ENCODE measurements around the gene TIMM8B. TPM values are rescaled to one million over a fixed set of nuclear protein-coding genes. Genes with fewer than 3 reads are reported as not detected.
"Not testable (repeated sequence)": the region's sequence is repeated elsewhere in the genome, so short reads cannot be mapped to it uniquely, and the experiment has no call there.

TIMM8B gene
- total RNA-seq, 1 experiment from 2014 or later, result 47.0 TPM

DNA sequence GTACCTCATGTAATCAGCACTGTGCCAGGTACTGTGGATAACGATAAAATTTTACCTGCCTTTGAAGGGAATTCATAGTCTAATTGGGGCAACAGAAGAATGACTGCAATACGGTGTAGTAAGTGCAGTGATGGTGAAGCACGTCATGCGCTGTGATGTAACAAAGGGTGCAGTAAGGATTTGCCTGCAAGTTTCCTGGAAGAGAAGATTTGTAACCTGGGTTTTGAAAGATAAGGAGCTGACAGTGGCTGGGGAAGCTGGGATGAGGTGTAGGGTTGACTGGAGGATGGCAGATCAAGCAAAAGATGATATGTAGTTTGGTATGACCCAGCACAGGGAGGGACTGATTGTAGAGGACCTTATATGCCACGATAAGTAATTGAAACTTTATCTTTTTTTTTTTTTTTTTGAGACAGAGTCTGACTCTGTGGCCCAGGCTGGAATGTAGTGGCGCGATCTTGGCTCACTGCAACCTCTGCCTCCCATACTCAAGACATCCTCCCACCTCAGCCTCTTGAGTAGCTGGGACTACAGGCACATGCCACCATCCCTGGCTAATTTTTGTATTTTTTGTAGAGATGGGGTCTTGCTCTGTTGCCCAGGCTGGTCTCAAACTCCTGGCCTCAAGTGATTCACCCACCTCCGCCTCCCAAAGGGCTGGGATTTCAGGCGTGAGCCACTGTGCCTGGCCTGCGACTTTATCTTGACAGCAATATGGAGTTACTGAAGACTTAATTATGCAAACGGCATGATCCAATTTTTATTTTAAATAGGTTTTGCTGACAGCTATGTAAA is 11.4 kb upstream of the TIMM8B start:
- peaks cover 32% of the 10 kb centered on the region for H3K36me3 ChIP-seq
- no peaks in the 10 kb centered on the region for H3K27me3 ChIP-seq
- no peak overlapping the region for H3K4me3 ChIP-seq
- H3K9me3 ChIP-seq, result no peaks in the 10 kb centered on the region
- no peak for DNase-seq

DNA sequence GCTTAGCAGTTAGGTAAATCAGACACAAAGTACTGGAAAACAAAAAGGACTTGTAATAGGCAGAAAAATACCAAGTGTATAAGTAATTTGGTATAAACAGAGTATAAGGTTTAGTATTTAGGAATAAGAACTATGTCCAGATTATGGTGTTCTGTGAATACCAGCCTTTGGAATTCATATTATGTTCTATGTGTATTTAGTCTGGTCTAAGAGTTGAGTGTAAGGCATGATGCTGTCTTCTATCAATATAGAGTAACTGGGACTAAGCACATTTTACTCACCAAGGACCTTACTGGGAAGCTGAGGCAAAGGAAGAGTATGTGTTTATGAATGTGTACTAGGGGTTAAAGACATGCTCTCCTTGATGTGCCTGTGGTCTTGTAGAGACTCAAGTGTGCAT is 9.6 kb upstream of the TIMM8B start:
- peaks cover 48% of the 10 kb centered on the region for H3K36me3 ChIP-seq
- H3K27me3 ChIP-seq, result no peaks in the 10 kb centered on the region
- no peak overlapping the region for H3K4me3 ChIP-seq
- no peak for DNase-seq
- H3K9me3 ChIP-seq, result no peaks in the 10 kb centered on the region

DNA sequence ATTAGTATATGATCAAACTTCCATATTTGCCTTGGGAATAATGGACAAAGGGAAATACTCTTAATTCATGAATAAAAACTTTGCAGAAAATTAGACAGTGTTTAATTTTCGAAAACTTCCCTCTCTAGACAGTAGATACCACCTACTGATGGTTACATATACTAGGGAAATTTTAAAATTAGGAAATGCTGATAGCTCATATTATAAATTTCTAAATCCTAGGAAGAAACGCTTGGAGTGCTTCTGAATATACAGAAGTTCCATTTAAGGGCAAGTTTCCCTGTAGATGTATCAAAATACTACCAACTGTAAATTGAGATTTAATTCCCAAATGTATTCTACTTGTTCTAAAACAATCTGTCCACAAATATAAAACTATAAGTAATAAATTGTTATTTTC is 8.7 kb upstream of the TIMM8B start:
- peaks cover 57% of the 10 kb centered on the region for H3K36me3 ChIP-seq
- not testable (repeated sequence) for H3K27me3 ChIP-seq, H3K9me3 ChIP-seq, H3K4me3 ChIP-seq, DNase-seq

DNA sequence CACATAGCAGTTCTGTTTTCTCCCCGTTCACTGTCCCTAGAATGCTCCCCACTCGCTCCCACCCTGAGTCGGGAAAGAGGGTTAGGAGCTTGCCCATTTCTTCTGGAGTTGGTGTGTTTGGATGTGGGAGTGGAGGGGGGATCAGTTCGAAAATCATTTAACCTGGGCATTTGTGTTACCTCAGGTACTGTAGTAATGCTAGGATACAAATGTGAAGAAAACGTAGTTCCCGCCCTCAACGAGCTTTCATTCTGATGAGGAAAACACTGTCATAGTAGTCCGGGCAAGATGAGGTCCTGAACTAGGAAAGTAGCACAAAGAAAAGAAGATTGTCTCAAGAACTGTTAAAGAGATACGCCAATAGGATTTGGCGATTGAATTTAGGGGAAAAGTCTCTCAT is 656 bp upstream of the TIMM8B start:
- H3K9me3 ChIP-seq, result no peaks in the 10 kb centered on the region
- DNase-seq, result no peak
- peak overlapping the region; percentile 93 for H3K4me3 ChIP-seq
- H3K27me3 ChIP-seq, result no peaks in the 10 kb centered on the region
- peaks cover 84% of the 10 kb centered on the region for H3K36me3 ChIP-seq

DNA sequence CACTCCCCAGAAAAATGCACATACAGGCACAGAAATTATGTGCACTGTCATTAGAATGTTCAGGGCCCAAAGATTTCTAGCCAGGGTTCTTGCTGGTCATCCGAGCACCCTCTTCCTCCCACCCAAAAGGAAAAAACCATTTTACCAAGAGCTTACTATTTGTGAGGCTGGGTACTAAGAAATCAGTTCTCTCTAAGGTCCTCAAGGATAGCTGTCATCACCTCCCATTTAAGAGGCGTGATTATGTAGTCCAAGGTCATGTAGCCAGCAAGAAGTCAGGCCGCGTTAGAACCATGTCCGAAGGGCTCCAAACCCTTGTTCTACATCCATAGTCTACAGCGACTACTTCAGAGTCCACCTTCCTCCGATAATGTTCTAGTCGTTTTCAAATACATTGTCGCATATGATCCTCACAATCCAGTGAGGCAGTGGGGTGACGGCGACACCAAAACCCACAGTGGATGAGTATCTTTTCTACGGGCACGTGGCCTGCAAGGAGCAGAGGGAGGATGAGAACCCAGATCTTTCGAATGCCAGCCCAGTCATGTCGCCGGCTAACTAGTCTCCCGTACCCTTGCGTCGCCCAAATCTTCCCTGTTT is 634 bp downstream of the TIMM8B start:
- DNase-seq, result peak; percentile 20
- no peaks in the 10 kb centered on the region for H3K27me3 ChIP-seq
- H3K9me3 ChIP-seq, result no peaks in the 10 kb centered on the region
- H3K4me3 ChIP-seq, result peak overlapping the region; percentile 93
- H3K36me3 ChIP-seq, result peaks cover 81% of the 10 kb centered on the region

DNA sequence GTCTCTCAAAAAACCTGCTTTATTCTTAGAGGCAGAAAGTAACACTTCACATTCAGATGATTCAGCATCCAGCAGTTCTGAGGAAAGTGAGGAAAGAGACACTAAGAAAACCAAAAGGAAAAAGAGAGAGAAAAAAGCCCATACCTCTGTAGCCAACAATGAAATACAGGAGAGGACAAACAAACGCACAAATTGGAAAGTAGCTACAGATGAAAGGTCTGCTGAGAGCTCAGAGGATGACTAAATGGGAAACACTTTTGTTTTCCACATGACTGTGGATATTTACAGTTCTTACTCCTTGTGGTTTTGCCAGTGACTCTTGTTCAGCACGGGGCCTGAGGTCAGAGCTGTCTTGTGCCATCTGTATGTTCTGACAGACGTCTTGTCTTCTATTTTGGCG is 3.8 kb downstream of the TIMM8B start:
- no peaks in the 10 kb centered on the region for H3K27me3 ChIP-seq
- H3K36me3 ChIP-seq, result peaks cover 81% of the 10 kb centered on the region
- H3K9me3 ChIP-seq, result no peaks in the 10 kb centered on the region
- H3K4me3 ChIP-seq, result no peak overlapping the region
- peak; percentile 29 for DNase-seq

DNA sequence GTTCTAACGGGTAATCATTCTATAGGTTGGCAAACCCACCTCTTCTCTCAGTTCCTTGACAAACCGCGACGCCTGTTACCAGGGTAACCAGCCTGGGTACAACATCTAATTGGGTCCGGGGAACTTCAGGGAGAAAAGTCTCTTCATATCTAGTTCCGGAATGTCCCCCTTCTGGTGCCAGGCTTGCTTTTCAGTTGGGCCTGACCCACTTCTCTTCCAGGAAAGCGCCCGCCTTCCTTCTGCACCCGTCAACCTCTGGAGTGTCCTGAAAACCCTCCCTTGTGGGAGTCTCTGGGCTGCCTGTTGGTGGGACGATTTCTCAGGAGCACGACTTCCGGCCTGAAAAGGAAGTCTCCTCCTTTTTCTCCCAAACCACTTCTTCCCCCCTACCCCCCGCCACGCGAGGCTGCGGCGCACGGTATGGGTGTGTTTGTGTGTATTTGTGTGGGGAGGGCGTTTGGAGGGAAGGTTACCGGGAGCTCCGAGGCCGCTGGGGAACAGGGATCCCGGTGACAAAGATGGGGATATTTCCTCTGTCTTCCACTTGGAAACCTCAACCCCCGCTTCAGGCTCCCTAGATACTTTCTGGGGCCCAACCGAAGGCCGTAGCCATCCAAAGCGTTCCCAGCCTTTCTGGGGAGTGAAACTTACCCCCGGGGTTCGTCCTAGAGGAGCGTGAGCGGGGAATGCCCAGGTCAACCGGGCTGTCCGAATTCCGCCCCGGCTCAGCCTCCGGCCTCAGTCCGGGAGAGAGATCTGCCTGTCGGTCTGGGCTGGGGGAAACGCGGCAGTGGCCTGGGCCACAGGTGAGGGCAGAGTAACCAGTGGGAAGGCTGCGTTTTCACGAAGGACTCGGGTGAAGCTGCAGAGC is 12.4 kb downstream of the TIMM8B start, which contains the start of the genes NKAPD1 and PIH1D2:
Gene NKAPD1, plus strand, starts transcription at position 359 of the 871 bp plus-strand sequence. CDS start 1,276 bp downstream, outside the sequence.
Gene PIH1D2, minus strand, starts transcription at position 77 of the 871 bp plus-strand sequence. CDS start 843 bp downstream, outside the sequence.
- Histone ChIP-seq H3K4me3 (peak within 1 kb of the TSS; percentile 79), H3K27me3 (no peaks in the 10 kb centered on the region), H3K36me3 (peaks cover 39% of the 10 kb centered on the region), H3K9me3 (no peaks in the 10 kb centered on the region)
- peak; percentile 85 for DNase-seq

DNA sequence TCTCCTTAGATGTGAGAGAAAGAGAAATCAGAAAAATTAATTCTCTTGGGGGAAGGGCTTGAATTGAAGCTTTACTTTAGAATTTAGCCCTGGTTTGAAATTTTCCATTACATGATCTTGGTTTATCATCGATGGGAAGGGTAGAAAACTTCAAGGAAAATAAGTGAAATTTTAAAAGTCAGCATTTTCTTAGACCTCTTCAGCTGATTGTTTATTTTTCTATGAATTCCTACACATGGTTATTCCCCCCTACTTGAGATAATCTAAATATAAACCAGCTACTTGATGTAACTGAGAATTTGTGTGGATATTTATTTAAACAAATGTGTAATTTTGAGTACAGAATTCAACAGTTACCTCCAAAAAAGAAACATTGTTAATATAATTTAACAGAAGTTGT is 23.6 kb downstream of the TIMM8B start:
- no peak overlapping the region for H3K4me3 ChIP-seq
- peaks cover 52% of the 10 kb centered on the region for H3K36me3 ChIP-seq
- H3K27me3 ChIP-seq, result no peaks in the 10 kb centered on the region
- H3K9me3 ChIP-seq, result no peaks in the 10 kb centered on the region
- no peak for DNase-seq

DNA sequence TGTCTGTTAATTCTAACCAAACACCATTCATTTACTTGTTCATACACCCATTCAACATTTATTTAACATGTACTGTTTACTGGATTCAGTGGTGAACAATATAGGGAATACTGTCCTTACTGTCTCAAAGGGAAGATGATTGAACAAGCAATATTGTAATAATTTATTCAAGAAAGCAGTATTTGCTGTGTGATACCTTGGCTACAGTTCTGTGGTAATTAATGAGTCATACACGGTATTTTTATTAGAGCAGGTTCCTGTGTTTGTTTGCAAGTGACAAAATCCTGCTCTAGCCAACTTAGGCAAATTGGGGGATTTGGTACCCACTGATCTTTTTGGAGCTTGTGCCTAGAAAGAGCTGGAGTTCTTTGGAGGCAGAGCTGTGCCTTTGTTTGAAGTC is 28.5 kb downstream of the TIMM8B start:
- Histone ChIP-seq H3K36me3 (peaks cover 63% of the 10 kb centered on the region), H3K9me3 (no peaks in the 10 kb centered on the region), H3K27me3 (no peaks in the 10 kb centered on the region), H3K4me3 (no peak overlapping the region)
- DNase-seq, result no peak

DNA sequence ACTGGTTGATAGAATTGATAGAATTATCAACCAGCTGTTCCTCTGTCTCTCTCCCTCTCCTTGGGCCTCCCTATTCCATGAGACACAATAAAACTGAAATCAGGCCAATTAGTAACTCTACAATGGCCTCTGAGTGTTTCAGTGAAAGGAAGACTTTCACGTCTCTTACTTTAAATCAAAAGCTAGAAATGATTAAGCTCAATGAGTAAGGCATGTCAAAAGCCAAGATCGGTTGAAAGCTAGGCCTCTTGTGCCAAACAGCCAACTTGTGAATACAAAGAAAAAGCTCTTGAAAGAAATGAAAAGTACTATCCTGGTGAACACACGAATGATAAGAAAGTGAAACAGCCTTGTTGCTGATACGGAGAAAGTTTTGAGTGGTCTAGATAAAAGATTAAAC is 29.4 kb downstream of the TIMM8B start:
- Histone ChIP-seq H3K27me3 (no peaks in the 10 kb centered on the region), H3K4me3 (no peak overlapping the region), H3K36me3 (peaks cover 59% of the 10 kb centered on the region), H3K9me3 (no peaks in the 10 kb centered on the region)
- DNase-seq, result no peak

DNA sequence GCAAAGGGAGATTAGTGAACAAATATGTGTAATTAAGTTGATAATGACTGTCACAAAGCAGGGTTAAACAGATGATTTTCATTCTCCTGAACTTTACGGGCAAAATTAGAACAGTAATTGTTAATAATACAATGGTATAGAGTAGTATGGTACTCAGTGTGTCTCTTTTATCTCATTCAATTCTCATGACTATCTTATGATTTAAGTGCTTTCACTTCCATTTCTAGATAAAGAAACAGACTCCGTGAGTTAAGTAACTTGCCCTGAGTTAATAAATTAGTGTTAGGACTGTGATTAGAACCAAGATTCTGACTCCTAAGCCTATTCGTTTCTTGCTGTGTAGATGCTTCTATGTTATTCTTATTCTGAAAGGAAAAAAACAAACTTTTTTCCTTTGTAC is 34.8 kb downstream of the TIMM8B start:
- Histone ChIP-seq H3K4me3 (no peak overlapping the region), H3K27me3 (no peaks in the 10 kb centered on the region), H3K36me3 (peaks cover 74% of the 10 kb centered on the region), H3K9me3 (0 out of 2 replicates have a peak, but pooled peaks cover 2% of the 10 kb centered on the region)
- no peak for DNase-seq

DNA sequence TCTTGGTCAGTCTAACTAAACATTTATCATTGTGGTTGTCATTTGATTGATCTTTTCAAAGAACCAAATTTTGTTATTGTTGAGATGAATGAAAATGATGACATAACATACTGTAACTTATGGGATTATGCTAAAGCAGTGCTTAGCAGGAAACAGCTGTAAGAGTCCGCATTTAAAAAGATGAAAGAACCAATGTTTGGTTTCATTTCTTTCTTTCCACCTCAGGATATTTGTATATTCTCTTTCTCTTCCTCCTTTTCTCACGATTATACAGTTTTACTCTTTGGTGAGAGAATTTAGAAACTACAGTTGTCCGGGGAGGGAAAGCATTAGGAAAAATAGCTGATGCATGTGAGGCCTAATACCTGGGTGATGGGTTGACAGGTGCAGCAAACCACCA is 35.8 kb downstream of the TIMM8B start:
- Histone ChIP-seq H3K4me3 (no peak overlapping the region), H3K9me3 (0 out of 2 replicates have a peak, but pooled peaks cover 2% of the 10 kb centered on the region), H3K36me3 (peaks cover 74% of the 10 kb centered on the region), H3K27me3 (no peaks in the 10 kb centered on the region)
- no peak for DNase-seq

DNA sequence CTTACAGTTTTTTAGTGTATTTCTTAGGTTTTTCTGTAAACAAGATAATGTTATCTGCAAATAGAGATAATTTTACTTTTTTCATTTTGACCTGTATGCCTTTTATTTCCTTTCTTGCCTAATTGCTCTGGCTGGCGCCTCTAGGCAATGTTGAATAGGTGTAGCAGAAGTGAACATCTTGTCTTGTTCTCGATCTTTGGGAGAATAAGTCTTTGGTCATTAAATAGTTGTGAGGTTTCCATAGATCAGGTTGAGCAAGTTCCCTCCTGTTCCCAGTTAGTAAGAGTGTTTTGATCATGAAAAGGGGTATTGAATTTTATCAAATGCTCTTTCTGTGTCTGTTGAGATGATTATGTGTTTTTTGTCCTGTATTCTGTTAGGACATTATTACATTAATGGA is 36.8 kb downstream of the TIMM8B start:
- 0 out of 2 replicates have a peak, but pooled peaks cover 2% of the 10 kb centered on the region for H3K9me3 ChIP-seq
- no peaks in the 10 kb centered on the region for H3K27me3 ChIP-seq
- no peak for DNase-seq
- H3K4me3 ChIP-seq, result no peak overlapping the region
- peaks cover 79% of the 10 kb centered on the region for H3K36me3 ChIP-seq

DNA sequence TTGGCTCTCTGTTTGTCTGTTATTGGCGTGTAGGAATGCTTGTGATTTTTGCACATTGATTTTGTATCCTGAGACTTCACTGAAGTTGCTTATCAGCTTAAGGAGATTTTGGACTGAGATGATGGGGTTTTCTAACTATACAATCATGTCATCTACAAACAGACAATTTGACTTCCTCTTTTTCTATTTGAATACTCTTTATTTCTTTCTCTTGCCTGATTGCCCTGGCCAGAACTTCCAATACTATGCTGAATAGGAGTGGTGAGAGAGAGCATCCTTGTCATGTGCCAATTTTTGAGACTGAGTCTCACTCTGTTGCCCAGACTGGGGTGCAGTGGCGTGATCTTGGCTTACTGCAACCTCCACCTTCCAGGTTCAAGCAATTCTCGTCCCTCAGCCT is 38.3 kb downstream of the TIMM8B start:
- peaks cover 85% of the 10 kb centered on the region for H3K36me3 ChIP-seq
- not testable (repeated sequence) for DNase-seq, H3K9me3 ChIP-seq, H3K27me3 ChIP-seq, H3K4me3 ChIP-seq

DNA sequence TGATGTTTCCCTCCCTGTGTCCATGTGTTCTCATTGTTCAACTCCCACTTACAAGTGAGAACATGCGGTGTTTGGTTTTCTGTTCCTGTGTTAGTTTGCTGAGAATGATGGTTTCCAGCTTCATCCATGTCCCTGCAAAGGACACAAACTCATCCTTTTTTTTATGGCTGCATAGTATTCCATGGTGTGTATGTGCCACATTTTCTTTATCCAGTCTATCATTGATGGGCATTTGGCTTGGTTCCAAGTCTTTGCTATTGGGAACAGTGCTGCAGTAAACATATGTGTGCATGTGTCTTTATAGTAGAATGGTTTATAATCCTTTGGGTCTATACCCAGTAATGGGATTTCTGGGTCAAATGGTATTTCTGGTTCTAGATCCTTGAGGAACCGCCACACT is 39.9 kb downstream of the TIMM8B start:
- DNase-seq, H3K27me3 ChIP-seq, H3K9me3 ChIP-seq, H3K4me3 ChIP-seq: not testable (repeated sequence)
- peaks cover 84% of the 10 kb centered on the region for H3K36me3 ChIP-seq

DNA sequence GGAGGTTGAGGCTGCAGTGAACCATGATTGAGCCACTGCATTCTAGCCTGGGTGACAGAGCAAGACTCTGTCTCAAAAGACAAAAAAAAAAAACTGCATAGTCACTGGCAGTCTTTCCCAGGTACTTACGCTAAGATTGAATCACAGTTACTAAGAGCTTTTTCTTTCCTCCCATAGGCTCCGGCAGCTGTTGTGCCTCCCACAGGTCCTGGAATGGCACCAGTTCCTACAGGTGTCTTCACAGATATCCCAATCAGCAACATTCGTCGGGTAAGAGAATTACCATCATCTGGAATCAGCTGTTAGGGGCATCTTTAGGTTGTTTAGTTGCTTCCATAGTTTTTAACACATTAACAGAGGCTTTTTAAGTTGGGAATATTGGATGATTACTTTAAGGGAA is 41.6 kb downstream of the TIMM8B start:
- peaks cover 76% of the 10 kb centered on the region for H3K36me3 ChIP-seq
- H3K4me3 ChIP-seq, result no peak overlapping the region
- DNase-seq, result no peak
- H3K27me3 ChIP-seq, result no peaks in the 10 kb centered on the region
- 0 out of 2 replicates have a peak, but pooled peaks cover 2% of the 10 kb centered on the region for H3K9me3 ChIP-seq

DNA sequence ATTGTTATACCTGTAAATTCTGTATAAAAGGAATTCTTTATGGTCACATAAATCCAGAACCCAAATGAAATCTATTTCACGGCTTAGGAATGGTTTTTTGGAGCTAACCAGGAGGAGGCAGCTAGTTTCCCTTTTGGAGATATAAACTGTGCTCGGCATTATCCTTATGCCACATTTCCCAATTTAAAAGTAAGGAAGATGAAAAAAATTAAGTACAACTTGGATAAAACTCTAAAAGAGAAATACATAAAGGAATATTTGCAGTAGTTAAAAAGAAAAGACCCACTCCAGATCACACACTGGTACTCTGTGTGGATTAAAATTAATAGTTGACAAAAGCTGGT is 43.6 kb downstream of the TIMM8B start:
- Histone ChIP-seq H3K36me3 (peaks cover 73% of the 10 kb centered on the region), H3K9me3 (0 out of 2 replicates have a peak, but pooled peaks cover 2% of the 10 kb centered on the region), H3K27me3 (no peaks in the 10 kb centered on the region), H3K4me3 (no peak overlapping the region)
- no peak for DNase-seq

Measured in MG63 (cell line).